Adipocyte (in vitro differentiated cells): ENCODE data around the gene CAPN1.
"Not testable (repeated sequence)": the region's sequence is repeated elsewhere in the genome, so short reads cannot be mapped to it uniquely, and the experiment has no call there.

Experiments
- DNase-seq: peaks from one replicate; pipeline ENCODE4 v3.0.0-alpha.2; 2015; ENCODE audit warnings: low read depth
- H3K27me3 ChIP-seq: replicated peaks from 2 replicates; pipeline ENCODE4 v1.7.0; 2013; ENCODE audit warnings: mild to moderate bottlenecking, low read length, moderate library complexity; ENCODE audit not compliant: control insufficient read depth, insufficient read depth
- H3K36me3 ChIP-seq: 2 replicates; pipeline ENCODE4 v1.7.0; 2013; ENCODE audit warnings: low read length, mild to moderate bottlenecking, moderate library complexity; ENCODE audit not compliant: control insufficient read depth, insufficient read depth, severe bottlenecking
- H3K4me1 ChIP-seq: 2 replicates; pipeline ENCODE4 v1.7.0; 2013; ENCODE audit warnings: mild to moderate bottlenecking, low read length, moderate library complexity; ENCODE audit not compliant: control insufficient read depth, insufficient read depth
- H3K4me3 ChIP-seq: 2 replicates; pipeline ENCODE4 v1.7.0; 2013; ENCODE audit warnings: mild to moderate bottlenecking, low read length, moderate library complexity
- H3K9ac ChIP-seq: 2 replicates; pipeline ENCODE4 v1.7.0; 2013; ENCODE audit warnings: mild to moderate bottlenecking, low read length, moderate library complexity
- H3K9me3 ChIP-seq: 2 replicates; pipeline ENCODE4 v1.7.0; 2013; ENCODE audit warnings: mild to moderate bottlenecking, low read length, moderate library complexity; ENCODE audit not compliant: control insufficient read depth

CAPN1 gene

GRCh38 chr11:65224930-65225278, 43.2 kb downstream of the CAPN1 start:
- Histone ChIP-seq H3K4me3 (peak overlapping the region; percentile 75), H3K27me3 (no peaks in the 10 kb centered on the region), H3K9me3 (no peaks in the 10 kb centered on the region), H3K9ac (peak overlapping the region; percentile 75), H3K36me3 (no peaks in the 10 kb centered on the region), H3K4me1 (peaks cover 15% of the 10 kb centered on the region)
- peak; percentile 80 for DNase-seq

GRCh38 chr11:65225279-65226102, 43.8 kb downstream of the CAPN1 start:
- Histone ChIP-seq H3K27me3 (no peaks in the 10 kb centered on the region), H3K4me1 (peaks cover 14% of the 10 kb centered on the region), H3K9me3 (no peaks in the 10 kb centered on the region), H3K9ac (peak overlapping the region; percentile 75), H3K4me3 (peak overlapping the region; percentile 75), H3K36me3 (no peaks in the 10 kb centered on the region)
- peak; percentile 70 for DNase-seq

GRCh38 chr11:65226103-65226442, 44.3 kb downstream of the CAPN1 start:
- Histone ChIP-seq H3K9ac (peak overlapping the region; percentile 75), H3K36me3 (no peaks in the 10 kb centered on the region), H3K4me3 (peak overlapping the region; percentile 75)

GRCh38 chr11:65227879-65228278, 46.2 kb downstream of the CAPN1 start:
- DNase-seq: no peak
- Histone ChIP-seq H3K4me1 (peaks cover 14% of the 10 kb centered on the region), H3K9me3 (no peaks in the 10 kb centered on the region), H3K27me3 (no peaks in the 10 kb centered on the region), H3K9ac (no peak overlapping the region), H3K4me3 (no peak overlapping the region), H3K36me3 (no peaks in the 10 kb centered on the region)

More at GRCh38 chr11:65226103-65226442, 44.3 kb downstream of the CAPN1 start:
- Histone ChIP-seq H3K27me3 (no peaks in the 10 kb centered on the region), H3K4me1 (peaks cover 14% of the 10 kb centered on the region), H3K9me3 (no peaks in the 10 kb centered on the region)
- no peak for DNase-seq

GRCh38 chr11:65236194-65237059, 54.7 kb downstream of the CAPN1 start:
- Histone ChIP-seq H3K36me3 (no peaks in the 10 kb centered on the region), H3K4me1 (no peaks in the 10 kb centered on the region), H3K9ac (no peak overlapping the region), H3K4me3 (no peak overlapping the region), H3K9me3 (no peaks in the 10 kb centered on the region), H3K27me3 (peaks cover 7% of the 10 kb centered on the region)
- no peak for DNase-seq

GRCh38 chr11:65238302-65238701, 56.6 kb downstream of the CAPN1 start:
- H3K9ac ChIP-seq, H3K4me3 ChIP-seq, H3K9me3 ChIP-seq, DNase-seq, H3K4me1 ChIP-seq, H3K36me3 ChIP-seq: not testable (repeated sequence)
- H3K27me3 ChIP-seq: peaks cover 18% of the 10 kb centered on the region

GRCh38 chr11:65241134-65241533, 59.4 kb downstream of the CAPN1 start:
- peaks cover 18% of the 10 kb centered on the region for H3K27me3 ChIP-seq
- H3K9me3 ChIP-seq: no peaks in the 10 kb centered on the region
- H3K4me1 ChIP-seq: no peaks in the 10 kb centered on the region
- no peak overlapping the region for H3K9ac ChIP-seq
- no peak overlapping the region for H3K4me3 ChIP-seq
- H3K36me3 ChIP-seq: no peaks in the 10 kb centered on the region
- DNase-seq: no peak

GRCh38 chr11:65241692-65242091, 60.0 kb downstream of the CAPN1 start:
- Histone ChIP-seq H3K9ac (no peak overlapping the region), H3K36me3 (no peaks in the 10 kb centered on the region), H3K27me3 (peaks cover 18% of the 10 kb centered on the region), H3K4me1 (no peaks in the 10 kb centered on the region), H3K4me3 (no peak overlapping the region), H3K9me3 (no peaks in the 10 kb centered on the region)
- no peak for DNase-seq

GRCh38 chr11:65242389-65242788, 60.7 kb downstream of the CAPN1 start:
- Histone ChIP-seq H3K9me3 (no peaks in the 10 kb centered on the region), H3K27me3 (peaks cover 13% of the 10 kb centered on the region), H3K9ac (no peak overlapping the region), H3K36me3 (no peaks in the 10 kb centered on the region), H3K4me1 (no peaks in the 10 kb centered on the region), H3K4me3 (no peak overlapping the region)
- DNase-seq: no peak

GRCh38 chr11:65243797-65244196, 62.1 kb downstream of the CAPN1 start:
- no peak for DNase-seq
- no peaks in the 10 kb centered on the region for H3K9me3 ChIP-seq
- H3K9ac ChIP-seq: no peak overlapping the region
- H3K36me3 ChIP-seq: no peaks in the 10 kb centered on the region
- H3K27me3 ChIP-seq: peaks cover 17% of the 10 kb centered on the region
- no peaks in the 10 kb centered on the region for H3K4me1 ChIP-seq
- no peak overlapping the region for H3K4me3 ChIP-seq

GRCh38 chr11:65245046-65245445, 63.3 kb downstream of the CAPN1 start:
- not testable (repeated sequence) for H3K4me3 ChIP-seq, H3K9me3 ChIP-seq, H3K4me1 ChIP-seq, H3K9ac ChIP-seq, DNase-seq, H3K36me3 ChIP-seq
- peaks cover 17% of the 10 kb centered on the region for H3K27me3 ChIP-seq
